RWPE2 (cell line): Measurements from ENCODE around the gene DALRD3.
A peak's percentile ranks its signal among the peaks of the same experiment; 100 is the strongest.

Experiments used
- ATAC-seq: fragments of 200-7000 bp; cut with Tn5 transposase; 3 replicates; pipeline ENCODE4 v1.9.1; 2021; ENCODE audit warnings: low read depth
- DNase-seq: peaks from one replicate; pipeline ENCODE4 v3.0.0-alpha.2; 2020; ENCODE audit warnings: low spot score
- H3K27ac ChIP-seq: fragments of 450-650 bp; 2 replicates; pipeline ENCODE4 v1.5.1; 2017; ENCODE audit warnings: mild to moderate bottlenecking; ENCODE audit not compliant: poor library complexity, severe bottlenecking
- H3K27me3 ChIP-seq: fragments of 250-450 bp; sonication (Bioruptor Pico); 2 replicates; pipeline ENCODE4 v1.5.1; 2021; ENCODE audit warnings: mild to moderate bottlenecking, moderate library complexity; ENCODE audit not compliant: insufficient read depth, poor library complexity, severe bottlenecking
- H3K36me3 ChIP-seq: fragments of 250-450 bp; sonication (Bioruptor Pico); 2 replicates; pipeline ENCODE4 v1.5.1; 2020; ENCODE audit warnings: low read depth, mild to moderate bottlenecking, moderate library complexity
- H3K4me1 ChIP-seq: fragments of 250-450 bp; sonication (Bioruptor Pico); 2 replicates; pipeline ENCODE4 v1.5.1; 2021; ENCODE audit warnings: mild to moderate bottlenecking, moderate library complexity; ENCODE audit not compliant: insufficient read depth, poor library complexity, severe bottlenecking
- H3K4me3 ChIP-seq: fragments of 250-450 bp; sonication (Bioruptor Pico); 2 replicates; pipeline ENCODE4 v1.5.1; 2021; ENCODE audit warnings: mild to moderate bottlenecking, moderate library complexity; ENCODE audit not compliant: severe bottlenecking
- H3K9me3 ChIP-seq: fragments of 250-450 bp; sonication (Bioruptor Pico); 2 replicates; pipeline ENCODE4 v1.5.1; 2021; ENCODE audit warnings: mild to moderate bottlenecking, moderate library complexity; ENCODE audit not compliant: severe bottlenecking
- CTCF ChIP-seq: fragments of 450-650 bp; IDR thresholded peaks from one replicate; pipeline ENCODE4 v1.5.1; 2017; ENCODE audit warnings: mild to moderate bottlenecking, moderate library complexity; ENCODE audit not compliant: poor library complexity, severe bottlenecking

DALRD3 gene

GRCh38 chr3:49005998-49006397 lies 12.4 kb downstream of the DALRD3 start:
- peaks cover 7% of the 10 kb centered on the region for H3K36me3 ChIP-seq
- TF ChIP-seq CTCF: no peak
- no peaks in the 10 kb centered on the region for H3K9me3 ChIP-seq
- H3K4me3 ChIP-seq: no peak overlapping the region
- DNase-seq (no peak), ATAC-seq (no peak)
- H3K4me1 ChIP-seq: no peaks in the 10 kb centered on the region
- peak overlapping the region; percentile 80 for H3K27ac ChIP-seq
- no peaks in the 10 kb centered on the region for H3K27me3 ChIP-seq

- Histone ChIP-seq H3K27me3 (no peaks in the 10 kb centered on the region), H3K4me3 (no peak overlapping the region), H3K36me3 (peaks cover 7% of the 10 kb centered on the region), H3K4me1 (no peaks in the 10 kb centered on the region), H3K9me3 (no peaks in the 10 kb centered on the region), H3K27ac (no peak overlapping the region)
- TF ChIP-seq CTCF: no peak
- ATAC-seq (no peak), DNase-seq (no peak)
Measured at GRCh38 chr3:49005303-49005680, 13.1 kb downstream of the DALRD3 start.

- H3K36me3 ChIP-seq: peaks cover 7% of the 10 kb centered on the region
- no peak for ATAC-seq
- no peaks in the 10 kb centered on the region for H3K4me1 ChIP-seq
- DNase-seq: no peak
- no peak for TF ChIP-seq CTCF
- H3K4me3 ChIP-seq: no peak overlapping the region
- no peaks in the 10 kb centered on the region for H3K27me3 ChIP-seq
- no peaks in the 10 kb centered on the region for H3K9me3 ChIP-seq
- H3K27ac ChIP-seq: no peak overlapping the region
Measured at GRCh38 chr3:49004352-49005302, 13.8 kb downstream of the DALRD3 start.

- no peaks in the 10 kb centered on the region for H3K9me3 ChIP-seq
- ATAC-seq (no peak), DNase-seq (no peak)
- no peak overlapping the region for H3K4me3 ChIP-seq
- no peak for TF ChIP-seq CTCF
- no peaks in the 10 kb centered on the region for H3K4me1 ChIP-seq
- no peaks in the 10 kb centered on the region for H3K36me3 ChIP-seq
- H3K27me3 ChIP-seq: no peaks in the 10 kb centered on the region
- no peak overlapping the region for H3K27ac ChIP-seq
Measured at GRCh38 chr3:49001155-49001554, 17.2 kb downstream of the DALRD3 start.
